GM18519 (cell line): Measurements from ENCODE around the gene VDR.

Experiments
- ATAC-seq: cut with Tn5 transposase; IDR thresholded peaks from one replicate; pipeline ENCODE4 v1.9.1; 2021; ENCODE audit warnings: mild to moderate bottlenecking, moderate library complexity; ENCODE audit not compliant: unreplicated experiment, low FRiP score

VDR gene

GRCh38 chr12:47875746-47876439, 28.9 kb downstream of the VDR start:
- ATAC-seq = no peak

- no peak for ATAC-seq
Observed at GRCh38 chr12:47874316-47874715, 30.5 kb downstream of the VDR start.

GRCh38 chr12:47870175-47870781, 34.5 kb downstream of the VDR start:
- ATAC-seq = no peak

- no peak for ATAC-seq
Observed at GRCh38 chr12:47868552-47869031, 36.2 kb downstream of the VDR start.

- no peak for ATAC-seq
Observed at GRCh38 chr12:47868041-47868440, 36.8 kb downstream of the VDR start.

GRCh38 chr12:47867495-47867941, 37.3 kb downstream of the VDR start:
- no peak for ATAC-seq

GRCh38 chr12:47864646-47865235, 40.1 kb downstream of the VDR start:
- ATAC-seq = no peak

- no peak for ATAC-seq
Observed at GRCh38 chr12:47863985-47864384, 40.8 kb downstream of the VDR start.

GRCh38 chr12:47863467-47863866, 41.3 kb downstream of the VDR start:
- no peak for ATAC-seq

GRCh38 chr12:47862881-47863280, 41.9 kb downstream of the VDR start:
- ATAC-seq = no peak

GRCh38 chr12:47862167-47862750, 42.5 kb downstream of the VDR start:
- ATAC-seq = no peak

GRCh38 chr12:47860873-47861272, 43.9 kb downstream of the VDR start:
- no peak for ATAC-seq

- no peak for ATAC-seq
Observed at GRCh38 chr12:47860279-47860841, 44.4 kb downstream of the VDR start.

GRCh38 chr12:47858511-47859266, 46.1 kb downstream of the VDR start:
- no peak for ATAC-seq

GRCh38 chr12:47856721-47857575, 47.8 kb downstream of the VDR start:
- ATAC-seq = no peak

- no peak for ATAC-seq
Observed at GRCh38 chr12:47856094-47856493, 48.7 kb downstream of the VDR start.

GRCh38 chr12:47855502-47855901, 49.3 kb downstream of the VDR start:
- ATAC-seq = no peak

- no peak for ATAC-seq
Observed at GRCh38 chr12:47854531-47854930, 50.3 kb downstream of the VDR start.

GRCh38 chr12:47852096-47852571, 52.7 kb downstream of the VDR start:
- ATAC-seq = no peak
